HG02610 (cell line): ENCODE results near the gene ARID1B.
A peak's percentile ranks its signal among the peaks of the same experiment; 100 is the strongest.

Experiments
- ATAC-seq: cut with Tn5 transposase; IDR thresholded peaks from one replicate; pipeline ENCODE4 v1.9.1; 2021; ENCODE audit warnings: mild to moderate bottlenecking, moderate library complexity; ENCODE audit not compliant: unreplicated experiment

Gene ARID1B

DNA sequence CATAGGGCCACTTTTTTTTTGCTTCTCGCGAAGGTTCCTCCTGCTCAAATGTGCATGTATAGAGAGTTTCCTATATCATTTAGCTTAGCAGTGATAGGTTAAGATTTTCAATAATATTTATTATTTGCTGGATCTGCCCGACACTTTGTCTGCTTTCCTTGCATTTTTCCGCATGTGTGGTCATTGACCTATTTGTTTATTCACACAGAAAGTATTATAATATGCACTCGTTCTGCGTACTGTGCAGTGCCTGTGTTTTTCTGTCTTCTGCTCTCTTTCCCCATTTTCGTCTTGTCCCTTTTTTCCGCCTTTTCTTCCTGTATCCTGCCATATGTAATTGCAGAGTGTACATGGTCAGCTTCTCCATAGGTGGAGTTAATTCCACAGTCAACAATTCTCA is 290.3 kb downstream of the ARID1B start:
- ATAC-seq, result no peak

GRCh38 chr6:157068691-157069324 is 291.6 kb downstream of the ARID1B start:
- ATAC-seq, result peak; percentile 98

DNA sequence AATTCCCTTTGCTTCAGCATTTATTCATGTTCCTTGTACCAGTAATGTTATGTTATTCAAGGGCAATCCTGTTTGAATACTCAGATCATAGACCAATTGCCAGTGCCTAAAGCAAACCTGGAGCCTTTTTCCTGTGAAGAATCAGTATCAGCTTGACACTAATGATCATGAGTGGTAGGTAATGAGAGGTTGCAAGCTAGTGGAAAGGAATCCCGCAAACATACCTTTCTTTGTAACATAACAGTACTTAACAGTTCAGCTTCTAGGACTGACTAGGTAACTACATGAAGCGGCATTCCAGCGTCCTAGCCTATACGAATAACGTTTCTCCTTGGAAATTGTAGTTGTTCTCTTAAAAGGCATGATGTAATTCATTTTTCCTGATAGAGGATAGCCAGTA is 292.4 kb downstream of the ARID1B start:
- ATAC-seq, result no peak

GRCh38 chr6:157070403-157071107 is 293.4 kb downstream of the ARID1B start:
- ATAC-seq, result no peak

DNA sequence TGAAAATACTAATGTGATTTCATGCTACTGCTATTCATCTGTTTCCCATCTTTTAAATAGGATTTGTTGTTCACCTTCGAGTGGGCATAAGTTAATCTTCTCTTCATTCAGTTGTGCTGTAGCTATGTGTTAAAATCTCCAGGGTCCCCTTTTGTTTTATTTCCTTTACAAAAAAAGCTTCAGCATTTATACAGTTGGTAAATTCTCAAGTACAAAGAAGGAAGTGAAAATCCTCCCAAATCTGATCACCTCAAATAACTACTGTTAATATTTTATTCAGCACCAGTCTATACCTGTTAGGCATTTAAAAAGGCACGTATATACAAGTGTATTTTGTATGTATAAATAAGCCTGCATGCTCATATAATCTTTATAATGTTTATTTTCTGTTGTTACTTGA is 294.9 kb downstream of the ARID1B start:
- no peak for ATAC-seq

DNA sequence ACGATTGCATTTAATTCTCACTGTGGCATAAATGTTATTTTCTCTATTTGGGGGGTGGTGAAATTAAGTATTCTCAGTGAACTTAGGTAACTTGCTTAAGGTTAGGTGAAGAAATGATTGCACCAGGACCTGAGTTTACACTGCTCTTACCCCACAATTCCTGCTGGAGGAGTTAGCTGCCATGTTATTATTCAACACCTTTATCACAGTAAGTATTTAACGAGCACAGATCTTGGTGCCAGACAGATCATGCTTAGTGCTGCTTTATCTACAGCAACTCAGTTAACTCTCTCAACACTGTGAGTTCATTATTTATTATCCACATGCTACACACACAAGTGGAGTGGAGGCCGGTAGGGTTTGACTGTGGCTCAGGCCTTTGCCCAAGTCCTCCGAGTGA is 296.4 kb downstream of the ARID1B start:
- ATAC-seq, result no peak

DNA sequence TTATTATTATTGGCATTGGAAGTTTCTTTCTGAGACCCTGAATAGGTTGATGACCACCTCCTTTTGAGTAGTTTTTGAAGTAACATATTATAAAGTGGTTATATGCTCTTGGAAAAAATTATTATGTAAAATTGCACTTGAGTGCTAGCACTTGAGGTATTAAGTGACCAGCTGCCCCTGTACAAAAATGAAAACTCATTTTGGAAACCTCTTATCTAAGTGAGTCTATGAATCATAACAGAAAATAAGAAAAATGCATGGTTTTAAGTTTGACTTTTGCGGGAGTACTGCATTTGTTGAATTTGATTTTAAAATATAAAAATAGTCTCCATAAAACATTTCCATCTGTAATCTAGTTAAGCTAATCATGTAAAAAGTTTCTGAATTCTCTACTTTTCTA is 297.8 kb downstream of the ARID1B start:
- ATAC-seq, result no peak

DNA sequence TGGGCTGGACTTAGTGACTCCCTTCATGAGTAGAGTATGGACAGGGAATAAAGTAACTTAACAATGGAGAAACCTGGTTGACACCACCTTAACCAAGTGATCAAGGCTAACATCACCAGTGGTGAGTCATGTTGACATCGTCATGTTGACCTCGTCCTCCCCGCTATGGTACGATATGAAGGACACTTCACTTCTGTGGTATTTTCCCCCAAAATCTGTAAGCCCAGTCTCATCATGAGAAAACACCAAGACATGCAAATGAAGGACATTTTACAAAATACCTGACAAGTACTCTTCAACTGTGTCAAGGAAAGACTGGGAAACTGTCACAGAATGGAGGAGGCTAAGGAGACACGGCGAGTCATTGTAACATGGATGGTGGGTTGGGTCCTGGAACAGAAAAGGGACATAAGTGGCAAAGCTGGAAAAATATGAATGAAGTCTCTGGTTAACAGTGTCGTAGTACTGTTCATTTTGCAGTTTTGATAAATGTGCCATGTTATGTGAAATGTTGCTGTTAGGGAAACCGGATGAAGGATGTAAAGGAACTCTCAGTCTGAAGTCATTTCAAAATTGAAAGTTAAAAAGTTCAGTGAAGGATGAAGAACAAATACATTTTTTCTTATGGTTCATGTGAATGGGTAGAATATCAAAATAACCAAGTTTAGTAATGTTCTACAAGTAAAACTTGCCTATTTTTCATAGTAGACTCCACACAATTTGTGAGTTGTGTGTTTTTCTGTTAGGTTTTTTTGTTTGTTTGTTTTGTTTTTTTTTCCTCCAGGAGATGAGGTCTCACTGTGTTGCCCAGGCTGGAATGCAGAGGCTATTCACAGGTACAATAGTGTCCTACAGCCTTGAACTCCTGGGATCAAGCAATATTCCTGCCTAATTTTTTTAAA is 298.6 kb downstream of the ARID1B start:
- peak; percentile 82 for ATAC-seq

- no peak for ATAC-seq
Observed at GRCh38 chr6:157076451-157076822, 299.3 kb downstream of the ARID1B start.

GRCh38 chr6:157077251-157077650 is 300.1 kb downstream of the ARID1B start:
- no peak for ATAC-seq

- no peak for ATAC-seq
Observed at GRCh38 chr6:157078326-157078725, 301.1 kb downstream of the ARID1B start.

- no peak for ATAC-seq
Observed at GRCh38 chr6:157079277-157079676, 302.1 kb downstream of the ARID1B start.

DNA sequence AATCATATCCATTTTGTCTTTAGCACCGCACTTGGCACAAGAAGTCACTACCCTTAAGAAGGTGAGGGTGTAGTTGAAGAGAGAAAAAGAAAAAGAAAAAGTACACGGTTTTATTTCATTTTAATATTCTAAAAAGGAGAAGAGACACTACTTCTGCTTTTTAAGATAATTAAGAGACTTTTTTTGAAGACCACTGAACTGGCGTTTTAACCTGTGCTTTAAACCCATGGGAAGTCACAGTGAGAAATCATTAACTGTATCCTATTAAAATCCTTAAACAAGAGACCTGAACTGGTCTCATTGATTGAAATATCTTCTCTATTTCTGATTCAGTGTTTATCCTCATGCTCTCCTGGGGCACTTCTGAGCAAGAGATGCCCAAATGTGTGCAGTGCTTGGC is 302.6 kb downstream of the ARID1B start:
- ATAC-seq, result no peak

DNA sequence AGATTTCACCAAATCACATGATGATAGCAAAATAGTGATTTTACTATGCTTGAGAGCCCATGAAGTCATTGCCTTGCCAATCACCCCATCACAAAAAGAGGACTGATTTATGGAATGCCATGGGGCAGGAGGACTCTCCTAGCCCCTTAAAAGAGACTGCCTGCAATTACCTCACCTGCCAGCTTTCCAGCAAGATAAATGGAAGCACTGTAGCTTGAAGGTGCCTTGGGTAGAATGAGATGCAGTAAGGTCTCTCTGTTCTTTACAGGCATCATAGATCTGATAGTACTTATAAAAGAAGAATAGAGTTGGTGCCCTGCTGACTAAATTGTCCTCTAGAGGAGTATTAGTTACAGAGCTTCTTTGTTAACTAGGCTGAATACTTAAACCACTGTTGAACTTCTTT is 303.8 kb downstream of the ARID1B start:
- no peak for ATAC-seq

DNA sequence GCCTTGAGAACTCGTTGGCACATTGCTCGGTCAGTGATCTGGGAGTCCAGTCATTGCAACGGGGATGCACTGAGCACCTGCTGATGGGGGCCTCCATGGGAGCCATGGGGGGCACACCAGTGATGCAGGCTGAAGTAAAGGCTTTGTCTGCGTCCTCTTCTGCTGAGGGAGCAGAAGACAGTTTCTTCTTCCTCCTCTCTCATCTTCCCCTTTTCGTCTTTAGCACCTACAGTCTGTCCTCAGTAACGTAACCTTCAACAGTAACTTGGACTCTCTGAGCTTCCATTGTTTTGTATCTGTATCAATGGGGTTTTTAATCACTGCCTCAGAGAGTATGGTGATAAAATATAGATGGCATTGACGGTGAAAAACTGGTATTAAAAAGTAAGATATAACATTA is 306.2 kb downstream of the ARID1B start:
- no peak for ATAC-seq

- ATAC-seq, result no peak
Observed at GRCh38 chr6:157086632-157087031, 309.5 kb downstream of the ARID1B start.

- ATAC-seq, result no peak
Observed at GRCh38 chr6:157087974-157088373, 310.8 kb downstream of the ARID1B start.

DNA sequence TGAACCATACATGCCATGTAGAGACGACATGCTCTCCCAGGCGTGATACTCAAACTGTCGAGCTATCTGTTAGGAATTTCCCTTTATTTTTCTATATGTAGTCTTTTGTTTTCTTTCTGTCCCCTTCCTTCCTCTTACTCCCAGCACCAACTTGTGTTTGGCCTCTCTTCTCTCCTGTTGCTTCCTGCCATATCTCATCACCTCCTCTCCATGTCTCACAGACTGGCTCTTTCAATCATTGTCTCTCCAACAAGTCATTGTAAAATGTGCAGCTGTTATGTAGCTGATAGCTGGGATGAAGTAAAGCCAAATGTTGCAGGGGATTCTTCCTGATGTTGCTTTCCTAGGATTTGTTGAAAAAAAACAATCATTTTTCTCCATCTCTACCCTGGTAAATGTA is 311.7 kb downstream of the ARID1B start:
- ATAC-seq, result no peak

GRCh38 chr6:157089258-157089657 is 312.1 kb downstream of the ARID1B start:
- ATAC-seq, result no peak

- ATAC-seq, result no peak
Observed at GRCh38 chr6:157089851-157090250, 312.7 kb downstream of the ARID1B start.

DNA sequence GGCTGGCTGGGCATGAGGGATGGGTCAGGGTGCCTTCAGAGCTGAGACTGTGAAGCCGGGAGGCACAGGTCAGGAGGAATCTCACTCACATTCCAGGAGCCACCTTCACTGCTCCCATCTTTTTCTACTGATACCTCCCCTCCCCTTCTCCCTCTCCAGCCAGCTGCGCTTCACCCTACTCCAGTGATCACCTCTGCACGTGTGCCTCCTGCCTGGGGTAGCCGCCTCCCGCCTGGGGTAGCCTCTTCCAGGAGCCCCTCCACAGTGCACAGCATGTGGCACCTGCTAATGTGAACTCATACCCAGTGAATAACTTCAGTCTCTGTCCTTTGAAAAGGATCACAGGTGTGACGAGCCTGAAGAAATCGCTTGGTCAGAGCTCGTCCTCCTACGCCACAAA is 313.6 kb downstream of the ARID1B start:
- no peak for ATAC-seq

GRCh38 chr6:157091243-157091642 is 314.1 kb downstream of the ARID1B start:
- ATAC-seq, result no peak
